Keratinocyte (primary cell): ENCODE measurements around the gene C21orf58.

ENCODE experiments used
- EZH2 ChIP-seq: IDR thresholded peaks from one replicate; pipeline ENCODE4 v1.6.1; 2012; ENCODE audit warnings: inconsistent platforms, mild to moderate bottlenecking, low read length, moderate library complexity
- TF ChIP-seq, protein P1 (sequence below), 3 experiments: IDR thresholded peaks in 1 of 3; conservative IDR thresholded peaks in 1 of 3; optimal IDR thresholded peaks in 1 of 3; 2 replicates in 2 of 3; 3 replicates in 1 of 3; pipeline versions ENCODE3 to v1.5.1; 2011; ENCODE audit warnings: low read length in 3 of 3, mild to moderate bottlenecking in 3 of 3, moderate library complexity in 2 of 3, control low read depth in 1 of 3, inconsistent platforms in 1 of 3; ENCODE audit not compliant: insufficient read depth in 2 of 3; ENCODE audit errors: extremely low read depth in 1 of 3

DNA sequence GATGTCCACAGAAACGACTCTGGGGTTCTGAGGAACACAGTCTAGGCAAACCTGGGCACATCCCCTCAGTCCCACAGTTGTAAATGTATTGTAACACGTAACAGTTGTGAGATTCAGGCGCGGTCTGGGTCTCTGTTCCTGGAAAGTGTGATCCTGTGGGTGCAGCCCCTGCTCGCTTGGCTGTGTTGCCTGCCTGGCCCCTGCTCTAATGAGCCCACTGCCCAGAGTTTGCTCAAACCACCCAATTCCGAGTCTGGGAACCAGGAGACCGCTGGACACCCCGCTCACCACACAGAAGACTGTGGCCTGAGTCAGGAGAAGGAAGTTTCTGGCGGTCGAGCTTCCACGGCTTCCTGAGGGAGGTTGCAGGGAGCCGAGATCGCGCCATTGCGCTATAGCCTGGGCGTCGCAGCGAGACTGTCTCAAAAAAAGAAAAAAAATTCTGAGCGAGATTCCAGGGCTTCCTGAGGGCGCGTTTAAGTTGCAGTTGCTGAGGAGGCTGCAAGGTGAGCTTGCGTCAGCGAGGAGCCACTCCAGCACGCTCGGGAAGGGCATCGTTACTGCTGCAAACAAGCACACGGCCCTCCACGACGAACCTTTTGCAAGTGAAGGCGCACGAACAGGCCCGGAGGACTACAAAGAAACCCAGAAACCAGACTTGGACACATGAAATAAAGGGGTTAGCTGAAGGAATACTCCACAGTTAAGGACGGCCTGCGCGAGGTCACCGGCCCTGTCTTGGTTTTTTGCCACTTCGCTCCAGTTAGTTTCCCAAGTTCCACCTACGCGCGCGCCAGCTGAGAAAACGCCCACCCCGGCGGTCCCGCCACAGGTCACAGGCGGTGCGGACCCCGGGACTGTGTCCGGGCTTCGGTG is 1.1 kb downstream of the C21orf58 start:
- TF ChIP-seq, protein P1, sequence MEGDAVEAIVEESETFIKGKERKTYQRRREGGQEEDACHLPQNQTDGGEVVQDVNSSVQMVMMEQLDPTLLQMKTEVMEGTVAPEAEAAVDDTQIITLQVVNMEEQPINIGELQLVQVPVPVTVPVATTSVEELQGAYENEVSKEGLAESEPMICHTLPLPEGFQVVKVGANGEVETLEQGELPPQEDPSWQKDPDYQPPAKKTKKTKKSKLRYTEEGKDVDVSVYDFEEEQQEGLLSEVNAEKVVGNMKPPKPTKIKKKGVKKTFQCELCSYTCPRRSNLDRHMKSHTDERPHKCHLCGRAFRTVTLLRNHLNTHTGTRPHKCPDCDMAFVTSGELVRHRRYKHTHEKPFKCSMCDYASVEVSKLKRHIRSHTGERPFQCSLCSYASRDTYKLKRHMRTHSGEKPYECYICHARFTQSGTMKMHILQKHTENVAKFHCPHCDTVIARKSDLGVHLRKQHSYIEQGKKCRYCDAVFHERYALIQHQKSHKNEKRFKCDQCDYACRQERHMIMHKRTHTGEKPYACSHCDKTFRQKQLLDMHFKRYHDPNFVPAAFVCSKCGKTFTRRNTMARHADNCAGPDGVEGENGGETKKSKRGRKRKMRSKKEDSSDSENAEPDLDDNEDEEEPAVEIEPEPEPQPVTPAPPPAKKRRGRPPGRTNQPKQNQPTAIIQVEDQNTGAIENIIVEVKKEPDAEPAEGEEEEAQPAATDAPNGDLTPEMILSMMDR (optimal IDR thresholded peaks at IDR 0.05 in 1 of 3, IDR thresholded peaks at IDR 0.05 in 1 of 3, conservative IDR thresholded peaks at IDR 0.05 in 1 of 3; ENCODE audit: extremely low read depth in 1 of 3, insufficient read depth in 2 of 3, low read length in 3 of 3): no peak
- TF ChIP-seq EZH2: no peak
